Fibroblast of skin of right quadriceps (primary cell): ENCODE results near the gene IGFBP3.
A peak's percentile ranks its signal among the peaks of the same experiment; 100 is the strongest.

Experiments
- DNase-seq: peaks from one replicate; pipeline ENCODE4 v3.0.0-alpha.2; 2013

Gene IGFBP3

GRCh38 chr7:45921699-45922519 is 837 bp upstream of the IGFBP3 start:
- DNase-seq = peak; percentile 84

GRCh38 chr7:45921381-45921698 is 268 bp upstream of the IGFBP3 start:
- DNase-seq = no peak

GRCh38 chr7:45919993-45920459 is 1.0 kb downstream of the IGFBP3 start:
- DNase-seq = no peak

GRCh38 chr7:45919231-45919784 is 1.8 kb downstream of the IGFBP3 start:
- DNase-seq = no peak

- DNase-seq = no peak
Measured at GRCh38 chr7:45918556-45918955, 2.5 kb downstream of the IGFBP3 start.

- DNase-seq = peak; percentile 75
Measured at GRCh38 chr7:45917658-45918057, 3.4 kb downstream of the IGFBP3 start.

- no peak for DNase-seq
Measured at GRCh38 chr7:45917064-45917463, 4.0 kb downstream of the IGFBP3 start.

- peak; percentile 38 for DNase-seq
Measured at GRCh38 chr7:45915606-45916005, 5.5 kb downstream of the IGFBP3 start.

- DNase-seq = no peak
Measured at GRCh38 chr7:45914911-45915310, 6.2 kb downstream of the IGFBP3 start.

- DNase-seq = no peak
Measured at GRCh38 chr7:45912972-45913371, 8.1 kb downstream of the IGFBP3 start.

- no peak for DNase-seq
Measured at GRCh38 chr7:45911311-45911710, 9.8 kb downstream of the IGFBP3 start.

GRCh38 chr7:45910855-45911254 is 10.2 kb downstream of the IGFBP3 start:
- DNase-seq = no peak

GRCh38 chr7:45909561-45909960 is 11.5 kb downstream of the IGFBP3 start:
- DNase-seq = no peak

GRCh38 chr7:45902820-45903219 is 18.3 kb downstream of the IGFBP3 start:
- DNase-seq = no peak

GRCh38 chr7:45901566-45901965 is 19.5 kb downstream of the IGFBP3 start:
- DNase-seq = no peak

- peak; percentile 75 for DNase-seq
Measured at GRCh38 chr7:45898222-45898621, 22.9 kb downstream of the IGFBP3 start.

- peak; percentile 87 for DNase-seq
Measured at GRCh38 chr7:45897042-45897690, 23.9 kb downstream of the IGFBP3 start.

- no peak for DNase-seq
Measured at GRCh38 chr7:45894665-45895062, 26.4 kb downstream of the IGFBP3 start.

- DNase-seq = no peak
Measured at GRCh38 chr7:45893996-45894664, 26.9 kb downstream of the IGFBP3 start.

GRCh38 chr7:45893374-45893995 is 27.6 kb downstream of the IGFBP3 start:
- no peak for DNase-seq

- no peak for DNase-seq
Measured at GRCh38 chr7:45892407-45893035, 28.6 kb downstream of the IGFBP3 start.
